ENCODE results near the gene MYBPC2.

DNA sequence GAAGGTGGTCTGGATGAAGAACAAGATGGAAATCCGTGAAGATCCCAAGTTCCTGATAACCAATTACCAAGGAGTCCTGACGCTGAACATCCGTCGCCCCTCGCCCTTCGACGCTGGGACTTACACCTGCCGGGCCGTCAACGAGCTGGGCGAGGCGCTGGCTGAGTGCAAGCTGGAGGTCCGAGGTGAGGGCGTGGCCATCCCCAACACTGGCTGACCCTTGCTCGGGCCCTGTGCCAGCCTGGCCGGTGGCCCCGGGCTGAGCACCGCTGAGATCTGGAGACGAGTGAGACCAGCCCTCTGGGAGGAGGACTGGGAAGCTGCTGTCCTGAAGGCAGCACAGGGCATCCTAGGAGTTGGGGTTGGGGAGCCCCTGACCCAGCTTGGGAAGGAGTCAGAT, 31.7 kb downstream of the MYBPC2 start:
- TF ChIP-seq, protein P1, sequence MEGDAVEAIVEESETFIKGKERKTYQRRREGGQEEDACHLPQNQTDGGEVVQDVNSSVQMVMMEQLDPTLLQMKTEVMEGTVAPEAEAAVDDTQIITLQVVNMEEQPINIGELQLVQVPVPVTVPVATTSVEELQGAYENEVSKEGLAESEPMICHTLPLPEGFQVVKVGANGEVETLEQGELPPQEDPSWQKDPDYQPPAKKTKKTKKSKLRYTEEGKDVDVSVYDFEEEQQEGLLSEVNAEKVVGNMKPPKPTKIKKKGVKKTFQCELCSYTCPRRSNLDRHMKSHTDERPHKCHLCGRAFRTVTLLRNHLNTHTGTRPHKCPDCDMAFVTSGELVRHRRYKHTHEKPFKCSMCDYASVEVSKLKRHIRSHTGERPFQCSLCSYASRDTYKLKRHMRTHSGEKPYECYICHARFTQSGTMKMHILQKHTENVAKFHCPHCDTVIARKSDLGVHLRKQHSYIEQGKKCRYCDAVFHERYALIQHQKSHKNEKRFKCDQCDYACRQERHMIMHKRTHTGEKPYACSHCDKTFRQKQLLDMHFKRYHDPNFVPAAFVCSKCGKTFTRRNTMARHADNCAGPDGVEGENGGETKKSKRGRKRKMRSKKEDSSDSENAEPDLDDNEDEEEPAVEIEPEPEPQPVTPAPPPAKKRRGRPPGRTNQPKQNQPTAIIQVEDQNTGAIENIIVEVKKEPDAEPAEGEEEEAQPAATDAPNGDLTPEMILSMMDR (IDR thresholded peaks at IDR 0.05), result no peak
- TF ChIP-seq POLR2A (IDR thresholded peaks at IDR 0.05), result no peak
- TF ChIP-seq POLR2AphosphoS5 (IDR thresholded peaks at IDR 0.05), result no peak
- TF ChIP-seq EP300 (IDR thresholded peaks at IDR 0.05), result no peak

Measured in upper lobe of left lung (tissue), 4 donors.